Measurements from ENCODE around the gene CIC.

GRCh38 chr19:42271861-42272534 is 2.9 kb downstream of the CIC start:
- TF ChIP-seq, protein P1, sequence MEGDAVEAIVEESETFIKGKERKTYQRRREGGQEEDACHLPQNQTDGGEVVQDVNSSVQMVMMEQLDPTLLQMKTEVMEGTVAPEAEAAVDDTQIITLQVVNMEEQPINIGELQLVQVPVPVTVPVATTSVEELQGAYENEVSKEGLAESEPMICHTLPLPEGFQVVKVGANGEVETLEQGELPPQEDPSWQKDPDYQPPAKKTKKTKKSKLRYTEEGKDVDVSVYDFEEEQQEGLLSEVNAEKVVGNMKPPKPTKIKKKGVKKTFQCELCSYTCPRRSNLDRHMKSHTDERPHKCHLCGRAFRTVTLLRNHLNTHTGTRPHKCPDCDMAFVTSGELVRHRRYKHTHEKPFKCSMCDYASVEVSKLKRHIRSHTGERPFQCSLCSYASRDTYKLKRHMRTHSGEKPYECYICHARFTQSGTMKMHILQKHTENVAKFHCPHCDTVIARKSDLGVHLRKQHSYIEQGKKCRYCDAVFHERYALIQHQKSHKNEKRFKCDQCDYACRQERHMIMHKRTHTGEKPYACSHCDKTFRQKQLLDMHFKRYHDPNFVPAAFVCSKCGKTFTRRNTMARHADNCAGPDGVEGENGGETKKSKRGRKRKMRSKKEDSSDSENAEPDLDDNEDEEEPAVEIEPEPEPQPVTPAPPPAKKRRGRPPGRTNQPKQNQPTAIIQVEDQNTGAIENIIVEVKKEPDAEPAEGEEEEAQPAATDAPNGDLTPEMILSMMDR (IDR thresholded peaks at IDR 0.05; ENCODE audit: low read depth, low read length), result no peak
- no peak for TF ChIP-seq EZH2phosphoT487 (IDR thresholded peaks at IDR 0.05; ENCODE audit: low read depth)

All from OCI-LY3 (cell line).